GM18873 (cell line): ENCODE results near the gene ATXN1.

Source experiments
- ATAC-seq: cut with Tn5 transposase; IDR thresholded peaks from one replicate; pipeline ENCODE4 v1.9.1; 2021; ENCODE audit warnings: mild to moderate bottlenecking, moderate library complexity, moderate number of reproducible peaks; ENCODE audit not compliant: unreplicated experiment, low FRiP score

The ATXN1 gene

DNA sequence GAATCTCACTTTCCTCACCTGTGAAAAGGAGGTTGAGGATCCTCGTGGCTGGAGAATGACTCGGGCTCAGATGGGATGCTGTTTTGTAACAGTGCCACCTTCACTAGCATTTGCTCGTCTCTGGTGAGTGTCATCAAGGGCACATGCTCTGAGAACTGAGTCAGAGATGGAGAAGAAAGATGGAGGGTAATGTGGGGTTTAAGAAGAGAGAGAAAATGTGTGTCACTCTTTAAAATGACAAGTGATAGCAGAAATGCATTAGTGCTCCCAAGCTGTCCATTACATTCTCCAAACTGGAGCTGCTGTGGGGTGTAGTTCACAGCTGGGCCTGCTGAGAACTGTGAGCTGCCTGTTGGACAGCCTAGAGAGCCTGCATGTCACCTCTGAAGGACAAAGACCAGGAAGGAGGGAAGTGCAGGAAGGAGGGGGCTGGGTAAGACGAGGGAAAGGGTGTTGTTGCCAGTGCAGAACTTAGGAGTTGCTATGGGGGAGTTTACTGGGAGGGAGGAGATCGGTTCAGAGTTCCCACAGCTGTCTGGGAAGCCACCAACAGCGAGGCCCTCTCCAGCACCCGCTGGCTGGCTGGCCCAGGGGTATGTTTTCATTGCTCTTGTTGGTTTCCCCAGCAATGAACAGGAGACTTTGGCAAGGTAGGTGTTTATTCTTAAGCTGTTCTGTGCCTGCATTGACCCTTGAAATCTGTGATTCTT is 503.1 kb downstream of the ATXN1 start:
- ATAC-seq: no peak

DNA sequence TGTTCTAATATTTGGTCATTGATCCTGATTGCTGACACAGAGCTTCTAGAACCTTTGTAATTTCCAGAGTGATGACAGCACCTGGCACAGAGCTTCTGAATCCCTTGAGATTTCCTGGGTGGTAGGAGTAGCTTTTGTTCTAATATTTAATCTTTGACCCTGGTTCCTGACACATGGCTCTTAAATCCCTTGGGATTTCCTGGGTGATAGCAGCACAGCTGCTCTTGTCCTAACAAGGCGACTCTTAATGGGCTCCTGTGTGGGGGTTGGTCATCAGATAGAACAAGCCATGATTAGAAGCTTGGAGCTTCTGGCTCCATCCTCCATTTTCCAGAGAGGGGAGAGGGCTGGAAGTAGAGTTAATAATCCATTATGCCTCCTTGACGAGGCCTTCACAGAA is 504.5 kb downstream of the ATXN1 start:
- ATAC-seq: no peak

DNA sequence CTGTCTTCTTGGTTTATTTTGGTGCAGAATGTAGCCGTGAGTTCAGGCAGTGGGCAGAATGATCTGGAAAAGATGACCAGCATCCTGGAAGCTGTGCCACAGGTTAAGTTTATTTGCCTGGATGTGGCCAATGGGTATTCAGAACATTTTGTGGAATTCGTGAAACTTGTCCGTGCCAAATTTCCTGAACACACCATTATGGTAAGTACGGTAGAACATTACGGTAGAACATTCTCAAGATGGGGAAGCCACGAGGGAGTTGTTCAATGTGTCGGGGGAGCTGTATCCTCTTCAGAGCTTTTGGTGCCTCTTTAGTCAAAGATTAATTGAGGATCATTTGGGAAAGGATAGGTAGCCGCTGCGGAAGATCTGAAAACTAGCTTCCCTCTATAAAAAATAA is 506.7 kb downstream of the ATXN1 start:
- ATAC-seq: no peak

- no peak for ATAC-seq
Observed at GRCh38 chr6:16253399-16254144, 507.7 kb downstream of the ATXN1 start.

- no peak for ATAC-seq
Observed at GRCh38 chr6:16252686-16253299, 508.5 kb downstream of the ATXN1 start.

- ATAC-seq: no peak
Observed at GRCh38 chr6:16251706-16252105, 509.6 kb downstream of the ATXN1 start.

DNA sequence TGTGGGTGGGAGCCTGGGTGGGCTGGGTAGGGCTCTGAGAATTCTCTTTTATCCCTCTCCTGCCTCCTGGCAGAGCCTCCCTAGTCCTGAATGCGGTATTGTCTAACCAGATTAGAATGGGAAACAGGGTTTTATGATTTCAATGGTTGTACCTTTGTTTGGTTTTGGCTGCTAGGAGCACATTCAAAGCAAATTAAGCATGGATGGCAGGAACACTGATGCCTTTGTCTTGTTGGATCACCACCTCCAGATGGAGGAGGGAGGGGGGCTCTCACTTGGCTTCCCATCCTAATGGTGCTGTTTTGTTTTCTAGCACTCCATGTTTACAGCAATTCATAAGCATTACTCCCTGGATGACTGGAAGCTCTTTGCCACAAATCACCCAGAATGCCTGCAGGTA is 511.3 kb downstream of the ATXN1 start:
- no peak for ATAC-seq
